H9 (cell line): ENCODE results near the gene RGS6. TPM values are rescaled to one million over a fixed set of nuclear protein-coding genes. Genes with fewer than 3 reads are reported as not detected.

ENCODE experiments used
- DNase-seq: peaks from one replicate; pipeline ENCODE4 v3.0.0-alpha.2; 2017
- H2AFZ ChIP-seq: one replicate; pipeline ENCODE4 v1.6.1; 2013; ENCODE audit warnings: mild to moderate bottlenecking, low read length, control low read depth, moderate library complexity
- H2AK5ac ChIP-seq: 2 replicates; pipeline ENCODE4 v1.6.1; 2013; ENCODE audit warnings: low read length, control low read depth, mixed read lengths; ENCODE audit not compliant: insufficient read length
- H2BK120ac ChIP-seq: one replicate; pipeline ENCODE4 v1.6.1; 2013; ENCODE audit warnings: low read depth, mild to moderate bottlenecking, low read length, control low read depth, inconsistent platforms; ENCODE audit not compliant: poor library complexity, severe bottlenecking
- H2BK12ac ChIP-seq: 2 replicates; pipeline ENCODE4 v1.6.1; 2013; ENCODE audit warnings: low read length, control low read depth, mixed read lengths, low read depth; ENCODE audit not compliant: insufficient read length
- H2BK15ac ChIP-seq: 2 replicates; pipeline ENCODE4 v1.6.1; 2013; ENCODE audit warnings: low read depth, low read length, control low read depth
- H2BK20ac ChIP-seq: one replicate; pipeline ENCODE4 v1.6.1; 2013; ENCODE audit warnings: low read depth, mild to moderate bottlenecking, low read length, control low read depth, inconsistent platforms; ENCODE audit not compliant: poor library complexity, severe bottlenecking
- H2BK5ac ChIP-seq: 2 replicates; pipeline ENCODE4 v1.6.1; 2013; ENCODE audit warnings: low read length, control low read depth, mixed read lengths; ENCODE audit not compliant: insufficient read length
- H3K14ac ChIP-seq: 2 replicates; pipeline ENCODE4 v1.6.1; 2013; ENCODE audit warnings: low read length, control low read depth; ENCODE audit not compliant: insufficient read depth
- H3K18ac ChIP-seq: 2 replicates; pipeline ENCODE4 v1.6.1; 2013; ENCODE audit warnings: low read depth, mild to moderate bottlenecking, mixed read lengths, low read length, control low read depth; ENCODE audit not compliant: insufficient read length
- H3K23ac ChIP-seq: 2 replicates; pipeline ENCODE4 v1.6.1; 2013; ENCODE audit warnings: low read length, control low read depth, mixed read lengths, low read depth; ENCODE audit not compliant: insufficient read length
- H3K23me2 ChIP-seq: 2 replicates; pipeline ENCODE4 v1.6.1; 2013; ENCODE audit warnings: low read depth, mild to moderate bottlenecking, mixed read lengths, low read length, control low read depth; ENCODE audit not compliant: insufficient read length, poor library complexity, severe bottlenecking
- H3K27ac ChIP-seq: 2 replicates; pipeline ENCODE4 v1.5.1; 2013; ENCODE audit warnings: low read length, control low read depth, mixed read lengths, low read depth; ENCODE audit not compliant: insufficient read length
- H3K27me3 ChIP-seq: 2 replicates; pipeline ENCODE4 v1.6.1; 2013; ENCODE audit warnings: low read length, control low read depth, inconsistent platforms; ENCODE audit not compliant: insufficient read depth
- H3K4ac ChIP-seq: 2 replicates; pipeline ENCODE4 v1.6.1; 2013; ENCODE audit warnings: low read depth, mild to moderate bottlenecking, control low read depth, inconsistent platforms, low read length, moderate library complexity
- H3K4me1 ChIP-seq: 2 replicates; pipeline ENCODE4 v1.6.1; 2013; ENCODE audit warnings: low read length, control low read depth, inconsistent platforms; ENCODE audit not compliant: insufficient read depth
- H3K4me2 ChIP-seq: 2 replicates; pipeline ENCODE4 v1.6.1; 2013; ENCODE audit warnings: low read length, control low read depth, mixed read lengths; ENCODE audit not compliant: insufficient read length, insufficient read depth
- H3K56ac ChIP-seq: 2 replicates; pipeline ENCODE4 v1.6.1; 2013; ENCODE audit warnings: low read depth, mild to moderate bottlenecking, mixed read lengths, low read length, control low read depth; ENCODE audit not compliant: insufficient read length
- H3K79me1 ChIP-seq: 2 replicates; pipeline ENCODE4 v1.6.1; 2013; ENCODE audit warnings: low read depth, mild to moderate bottlenecking, moderate library complexity, low read length, control low read depth, inconsistent platforms; ENCODE audit not compliant: insufficient read depth, poor library complexity, severe bottlenecking
- H3K79me2 ChIP-seq: 2 replicates; pipeline ENCODE4 v1.6.1; 2013; ENCODE audit warnings: low read length, control low read depth, inconsistent platforms; ENCODE audit not compliant: insufficient read depth
- H3K9ac ChIP-seq: 2 replicates; pipeline ENCODE4 v1.6.1; 2013; ENCODE audit warnings: low read length, control low read depth, mixed read lengths; ENCODE audit not compliant: insufficient read length; ENCODE audit errors: extremely low read depth
- H3K9me3 ChIP-seq: one replicate; pipeline ENCODE4 v1.6.1; 2013; ENCODE audit warnings: low read depth, low read length, inconsistent platforms; ENCODE audit not compliant: control insufficient read depth
- H3T11ph ChIP-seq: one replicate; pipeline ENCODE4 v1.6.1; 2013; ENCODE audit warnings: mild to moderate bottlenecking, low read length, control low read depth, inconsistent platforms
- H4K20me1 ChIP-seq: one replicate; pipeline ENCODE4 v1.6.1; 2013; ENCODE audit not compliant: control insufficient read depth, insufficient read length, insufficient read depth
- H4K5ac ChIP-seq: 2 replicates; pipeline ENCODE4 v1.6.1; 2013; ENCODE audit warnings: low read depth, mild to moderate bottlenecking, mixed read lengths, low read length, control low read depth; ENCODE audit not compliant: insufficient read length
- H4K8ac ChIP-seq: replicated peaks from 2 replicates; pipeline ENCODE4 v1.6.1; 2013; ENCODE audit warnings: low read length, control low read depth, mixed read lengths, low read depth; ENCODE audit not compliant: insufficient read length
- H4K91ac ChIP-seq: 2 replicates; pipeline ENCODE4 v1.6.1; 2013; ENCODE audit warnings: low read depth, mild to moderate bottlenecking, moderate library complexity, mixed read lengths, low read length, control low read depth; ENCODE audit not compliant: insufficient read length
- H3K27ac Mint-ChIP-seq, 3 experiments: 2 replicates in 2 of 3; 3 replicates in 1 of 3; pipeline ENCODE4 v1.8.0; 2020 to 2021; ENCODE audit warnings: mixed read lengths in 3 of 3, mild to moderate bottlenecking in 1 of 3, moderate library complexity in 1 of 3
- H3K27me3 Mint-ChIP-seq: 2 replicates; pipeline ENCODE4 v1.8.0; 2021; ENCODE audit warnings: low read depth, mild to moderate bottlenecking, moderate library complexity, mixed read lengths
- H3K36me3 Mint-ChIP-seq, 3 experiments: 2 replicates in 2 of 3; 3 replicates in 1 of 3; pipeline ENCODE4 v1.8.0; 2020 to 2021; ENCODE audit warnings: low read depth in 3 of 3, mixed read lengths in 3 of 3; ENCODE audit not compliant: insufficient read depth in 1 of 3
- H3K4me1 Mint-ChIP-seq, 2 experiments: 2 replicates each; pipeline ENCODE4 v1.8.0; 2020; ENCODE audit warnings: mixed read lengths in 2 of 2
- H3K4me3 Mint-ChIP-seq, 2 experiments: 2 replicates in 1 of 2; 3 replicates in 1 of 2; pipeline ENCODE4 v1.8.0; 2020 to 2021; ENCODE audit warnings: mild to moderate bottlenecking in 2 of 2, mixed read lengths in 2 of 2, moderate library complexity in 1 of 2
- H3K9me3 Mint-ChIP-seq, 2 experiments: 2 replicates in 1 of 2; 3 replicates in 1 of 2; pipeline ENCODE4 v1.8.0; 2020; ENCODE audit warnings: mild to moderate bottlenecking in 2 of 2, mixed read lengths in 2 of 2, moderate library complexity in 1 of 2
- WGBS: extraction: QIAGEN DNeasy Blood & Tissue Kit; methylation state at CpG from one replicate; pipeline ENCODE4 v1.1.7; 2013; ENCODE audit warnings: missing lambda C conversion rate, low lambda C conversion rate, mixed read lengths; ENCODE audit not compliant: insufficient read length; ENCODE audit errors: extremely low coverage; 5-methylcytosine and 5-hydroxymethylcytosine counted together
- total RNA-seq: library from RNA; stranded (reverse); gene quantifications from 2 replicates; pipeline ENCODE4 v1.2.1, GENCODE V29; 2021
- TF ChIP-seq, protein P1 (sequence below): fragments of 200-600 bp; sonication (generic); conservative IDR thresholded peaks from 3 replicates; pipeline ENCODE4 v1.8.0; 2021; ENCODE audit warnings: antibody characterized with exemption, mild to moderate bottlenecking

Gene RGS6
- total RNA-seq, 1 experiment from 2014 or later = 3.0 TPM

DNA sequence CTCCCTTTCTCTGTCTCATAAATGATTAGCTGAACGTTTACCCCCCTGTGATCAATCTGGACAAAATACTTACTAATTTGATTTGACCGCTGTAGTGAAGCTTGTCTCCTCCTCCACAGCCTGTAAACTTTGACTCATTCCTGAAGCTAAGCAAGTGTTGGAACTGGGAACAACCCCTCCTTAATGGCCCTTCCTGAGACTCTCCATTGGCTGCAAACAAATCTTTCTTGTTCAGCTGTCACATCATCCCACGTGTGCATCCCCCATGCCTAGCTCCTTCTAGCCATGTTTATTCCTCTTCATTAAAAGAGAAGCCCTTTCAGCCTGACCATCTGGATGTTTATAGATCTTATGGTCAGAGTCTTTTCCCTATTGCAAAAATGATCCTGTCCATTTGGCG, 281.2 kb downstream of the RGS6 start:
- H3K36me3 Mint-ChIP-seq = no peaks in the 10 kb centered on the region; a peak in 1 of 7 replicates
- Histone ChIP-seq H2AK5ac (no peak overlapping the region), H4K91ac (no peak overlapping the region), H3K56ac (no peak overlapping the region), H2AFZ (no peak overlapping the region), H2BK12ac (no peak overlapping the region), H3K9me3 (no peaks in the 10 kb centered on the region), H2BK5ac (no peak overlapping the region), H3T11ph (no peak overlapping the region), H3K27ac (no peak overlapping the region), H2BK20ac (no peak overlapping the region), H2BK15ac (no peak overlapping the region), H3K9ac (no peak overlapping the region), H3K23ac (no peak overlapping the region), H3K4me2 (no peak overlapping the region), H4K20me1 (no peaks in the 10 kb centered on the region), H4K8ac (no peak overlapping the region), H3K27me3 (no peaks in the 10 kb centered on the region), H3K18ac (no peak overlapping the region), H3K23me2 (no peaks in the 10 kb centered on the region), H3K14ac (no peak overlapping the region), H3K79me2 (no peaks in the 10 kb centered on the region), H4K5ac (no peak overlapping the region), H3K4me1 (no peaks in the 10 kb centered on the region), H2BK120ac (no peak overlapping the region), H3K4ac (no peak overlapping the region), H3K79me1 (no peaks in the 10 kb centered on the region)
- WGBS = no CpG with 5 or more reads among the region's 4 CpGs
- no peak for DNase-seq
- H3K27ac Mint-ChIP-seq = no peak overlapping the region; a peak in 1 of 7 replicates
- TF ChIP-seq, protein P1, sequence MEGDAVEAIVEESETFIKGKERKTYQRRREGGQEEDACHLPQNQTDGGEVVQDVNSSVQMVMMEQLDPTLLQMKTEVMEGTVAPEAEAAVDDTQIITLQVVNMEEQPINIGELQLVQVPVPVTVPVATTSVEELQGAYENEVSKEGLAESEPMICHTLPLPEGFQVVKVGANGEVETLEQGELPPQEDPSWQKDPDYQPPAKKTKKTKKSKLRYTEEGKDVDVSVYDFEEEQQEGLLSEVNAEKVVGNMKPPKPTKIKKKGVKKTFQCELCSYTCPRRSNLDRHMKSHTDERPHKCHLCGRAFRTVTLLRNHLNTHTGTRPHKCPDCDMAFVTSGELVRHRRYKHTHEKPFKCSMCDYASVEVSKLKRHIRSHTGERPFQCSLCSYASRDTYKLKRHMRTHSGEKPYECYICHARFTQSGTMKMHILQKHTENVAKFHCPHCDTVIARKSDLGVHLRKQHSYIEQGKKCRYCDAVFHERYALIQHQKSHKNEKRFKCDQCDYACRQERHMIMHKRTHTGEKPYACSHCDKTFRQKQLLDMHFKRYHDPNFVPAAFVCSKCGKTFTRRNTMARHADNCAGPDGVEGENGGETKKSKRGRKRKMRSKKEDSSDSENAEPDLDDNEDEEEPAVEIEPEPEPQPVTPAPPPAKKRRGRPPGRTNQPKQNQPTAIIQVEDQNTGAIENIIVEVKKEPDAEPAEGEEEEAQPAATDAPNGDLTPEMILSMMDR = no peak
- H3K9me3 Mint-ChIP-seq = peaks cover 0 to 2% of the 10 kb centered on the region in 2 experiments; a peak in 3 of 5 replicates
- H3K27me3 Mint-ChIP-seq = no peaks in the 10 kb centered on the region
- H3K4me3 Mint-ChIP-seq = no peak overlapping the region
- no peaks in the 10 kb centered on the region for H3K4me1 Mint-ChIP-seq
